ENCODE data around the gene SESN1. TPM values are rescaled to one million over a fixed set of nuclear protein-coding genes. Genes with fewer than 3 reads are reported as not detected.

SESN1 gene
- total and polyA plus RNA-seq, 3 donors from 2014 or later, result 82.0 to 152 (median 132) TPM

DNA sequence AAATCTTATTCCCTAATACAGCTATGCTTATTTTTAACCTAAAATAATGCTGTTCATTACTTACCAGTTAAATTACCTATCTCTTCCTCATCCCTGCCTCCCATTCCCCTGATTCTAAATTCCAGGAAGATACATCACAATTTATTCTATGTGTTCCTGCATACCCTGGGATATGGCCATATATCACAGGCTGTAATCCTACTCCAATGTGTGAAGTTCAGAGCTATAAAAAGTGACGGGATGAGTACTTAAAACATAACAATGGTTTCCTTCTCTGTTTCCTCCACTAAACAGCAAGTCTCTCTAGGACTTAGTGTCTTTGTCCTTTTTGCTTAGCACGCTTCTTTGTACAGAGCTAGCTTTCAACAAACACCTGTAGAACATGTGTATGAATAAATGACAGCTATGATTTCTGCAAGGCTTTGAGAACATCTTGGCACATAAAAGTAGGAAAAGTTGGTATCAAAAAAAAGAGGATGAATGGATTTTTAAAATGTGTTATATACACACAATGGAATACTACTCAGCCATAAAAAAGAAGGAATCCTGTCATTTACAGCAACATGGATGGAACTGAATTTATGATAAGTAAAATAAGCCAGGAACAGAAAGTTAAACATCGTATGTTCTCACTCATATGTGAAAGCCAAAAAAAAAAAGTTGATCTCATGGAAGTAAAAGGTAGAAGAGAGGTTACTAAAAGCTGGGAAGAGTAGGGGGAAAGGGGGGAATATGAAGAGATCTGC, 45.8 kb downstream of the SESN1 start:
- no peak for TF ChIP-seq POLR2A (IDR thresholded peaks at IDR 0.05)
- TF ChIP-seq, protein P1, sequence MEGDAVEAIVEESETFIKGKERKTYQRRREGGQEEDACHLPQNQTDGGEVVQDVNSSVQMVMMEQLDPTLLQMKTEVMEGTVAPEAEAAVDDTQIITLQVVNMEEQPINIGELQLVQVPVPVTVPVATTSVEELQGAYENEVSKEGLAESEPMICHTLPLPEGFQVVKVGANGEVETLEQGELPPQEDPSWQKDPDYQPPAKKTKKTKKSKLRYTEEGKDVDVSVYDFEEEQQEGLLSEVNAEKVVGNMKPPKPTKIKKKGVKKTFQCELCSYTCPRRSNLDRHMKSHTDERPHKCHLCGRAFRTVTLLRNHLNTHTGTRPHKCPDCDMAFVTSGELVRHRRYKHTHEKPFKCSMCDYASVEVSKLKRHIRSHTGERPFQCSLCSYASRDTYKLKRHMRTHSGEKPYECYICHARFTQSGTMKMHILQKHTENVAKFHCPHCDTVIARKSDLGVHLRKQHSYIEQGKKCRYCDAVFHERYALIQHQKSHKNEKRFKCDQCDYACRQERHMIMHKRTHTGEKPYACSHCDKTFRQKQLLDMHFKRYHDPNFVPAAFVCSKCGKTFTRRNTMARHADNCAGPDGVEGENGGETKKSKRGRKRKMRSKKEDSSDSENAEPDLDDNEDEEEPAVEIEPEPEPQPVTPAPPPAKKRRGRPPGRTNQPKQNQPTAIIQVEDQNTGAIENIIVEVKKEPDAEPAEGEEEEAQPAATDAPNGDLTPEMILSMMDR (IDR thresholded peaks at IDR 0.05), result no peak
- Histone ChIP-seq H3K27me3 (no peaks in the 10 kb centered on the region), H3K4me1 (peaks cover 23% of the 10 kb centered on the region), H3K9me3 (no peaks in the 10 kb centered on the region), H3K4me3 (no peak overlapping the region), H3K36me3 (ENCODE audit: low read depth, missing control alignments) (no peaks in the 10 kb centered on the region), H3K27ac (peak overlapping the region; percentile 32 to 79)
- WGBS, 2 donors, result 87 to 90% methylated on average over 3 of the region's 3 CpGs
- DNase-seq, result no peak
- intact Hi-C loops (cut with DNase I; ENCODE audit: low total_unique reads), result no loop called here

DNA sequence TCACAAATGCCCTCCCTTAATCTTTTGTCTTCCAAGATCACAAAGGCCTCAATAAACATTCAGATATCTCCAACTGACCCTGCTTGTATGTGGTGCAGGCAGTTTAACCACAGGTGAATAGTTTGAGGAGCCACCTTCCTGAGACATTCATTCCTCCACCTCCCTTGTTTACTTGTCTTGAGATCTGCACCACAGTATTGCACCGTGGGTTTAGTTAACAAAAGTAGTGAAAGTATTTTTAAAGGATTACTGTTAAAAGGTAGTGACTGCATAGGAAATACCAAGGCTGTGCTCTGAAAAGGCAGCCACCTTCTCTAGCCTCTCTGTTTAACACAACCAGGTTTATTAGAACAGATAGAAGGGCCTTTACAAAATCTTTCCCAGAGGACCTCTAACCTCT, 46.5 kb downstream of the SESN1 start:
- no peaks in the 10 kb centered on the region for H3K27me3 ChIP-seq
- no peak overlapping the region for H3K4me3 ChIP-seq
- TF ChIP-seq POLR2A (IDR thresholded peaks at IDR 0.05), result no peak
- no peaks in the 10 kb centered on the region for H3K9me3 ChIP-seq
- intact Hi-C loops (cut with DNase I; ENCODE audit: low total_unique reads), result no loop called here
- peak overlapping the region; percentile 32 to 68 for H3K27ac ChIP-seq
- no peaks in the 10 kb centered on the region for H3K36me3 ChIP-seq (ENCODE audit: low read depth, missing control alignments)
- H3K4me1 ChIP-seq, result peaks cover 23% of the 10 kb centered on the region
- no peak for DNase-seq
- 50 to 53% methylated on average over 1 of the region's 1 CpG for WGBS, 2 donors

DNA sequence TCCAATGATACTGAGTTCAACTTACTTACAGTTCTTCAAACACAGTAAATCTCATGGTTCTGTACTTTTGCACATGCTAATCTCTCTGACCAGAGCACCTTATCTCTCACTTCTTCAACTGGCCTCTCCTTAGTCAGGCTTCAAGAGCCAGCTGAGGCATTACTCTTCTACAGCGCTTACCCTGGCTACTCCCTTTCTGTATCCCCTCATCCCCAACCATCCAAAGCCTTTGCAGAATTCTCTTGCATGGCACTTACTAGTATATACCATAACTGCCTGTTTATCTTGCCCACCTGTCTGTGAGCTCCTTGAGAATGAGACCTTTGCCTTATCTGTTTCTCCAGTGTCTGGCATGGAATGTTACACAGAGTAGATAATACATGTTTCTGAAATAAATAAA, 49.2 kb downstream of the SESN1 start:
- no peak overlapping the region for H3K27ac ChIP-seq
- intact Hi-C loops (cut with DNase I; ENCODE audit: low total_unique reads), result no loop called here
- H3K4me3 ChIP-seq, result no peak overlapping the region
- no peaks in the 10 kb centered on the region for H3K9me3 ChIP-seq
- no peaks in the 10 kb centered on the region for H3K27me3 ChIP-seq
- H3K36me3 ChIP-seq (ENCODE audit: low read depth, missing control alignments), result no peaks in the 10 kb centered on the region
- WGBS, 2 donors, result 56 to 73% methylated on average over 1 of the region's 1 CpG
- TF ChIP-seq POLR2A (IDR thresholded peaks at IDR 0.05), result no peak
- TF ChIP-seq, protein P1 (IDR thresholded peaks at IDR 0.05), result no peak
- peaks cover 11% of the 10 kb centered on the region for H3K4me1 ChIP-seq
- DNase-seq, result no peak

DNA sequence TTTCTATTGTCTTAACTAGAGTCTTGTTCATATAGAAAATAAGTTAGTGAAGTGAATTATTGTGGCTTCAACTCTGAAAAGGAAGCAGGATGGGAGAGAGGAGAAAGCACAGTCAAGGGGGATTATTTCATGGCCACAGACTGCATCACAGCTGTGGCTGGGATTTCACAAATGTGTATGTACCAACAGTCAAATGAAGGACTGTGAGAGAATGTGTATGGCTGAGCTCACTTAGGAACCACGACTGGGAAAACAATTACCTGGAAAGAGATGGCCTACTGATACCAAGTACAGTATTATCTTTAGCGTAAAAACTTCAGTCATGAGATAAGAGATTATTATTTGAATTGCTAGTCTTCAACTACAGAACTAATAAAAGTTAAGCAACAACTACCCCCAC, 54.9 kb downstream of the SESN1 start:
- no peak for DNase-seq
- Histone ChIP-seq H3K9me3 (no peaks in the 10 kb centered on the region), H3K4me1 (no peaks in the 10 kb centered on the region), H3K27me3 (no peaks in the 10 kb centered on the region), H3K4me3 (no peak overlapping the region), H3K27ac (no peak overlapping the region), H3K36me3 (ENCODE audit: low read depth, missing control alignments) (no peaks in the 10 kb centered on the region)
- TF ChIP-seq, protein P1 (IDR thresholded peaks at IDR 0.05), result no peak
- TF ChIP-seq POLR2A (IDR thresholded peaks at IDR 0.05), result no peak
- WGBS, 2 donors, result 59 to 77% methylated on average over 2 of the region's 2 CpGs
- intact Hi-C loops (cut with DNase I; ENCODE audit: low total_unique reads), result no loop called here

DNA sequence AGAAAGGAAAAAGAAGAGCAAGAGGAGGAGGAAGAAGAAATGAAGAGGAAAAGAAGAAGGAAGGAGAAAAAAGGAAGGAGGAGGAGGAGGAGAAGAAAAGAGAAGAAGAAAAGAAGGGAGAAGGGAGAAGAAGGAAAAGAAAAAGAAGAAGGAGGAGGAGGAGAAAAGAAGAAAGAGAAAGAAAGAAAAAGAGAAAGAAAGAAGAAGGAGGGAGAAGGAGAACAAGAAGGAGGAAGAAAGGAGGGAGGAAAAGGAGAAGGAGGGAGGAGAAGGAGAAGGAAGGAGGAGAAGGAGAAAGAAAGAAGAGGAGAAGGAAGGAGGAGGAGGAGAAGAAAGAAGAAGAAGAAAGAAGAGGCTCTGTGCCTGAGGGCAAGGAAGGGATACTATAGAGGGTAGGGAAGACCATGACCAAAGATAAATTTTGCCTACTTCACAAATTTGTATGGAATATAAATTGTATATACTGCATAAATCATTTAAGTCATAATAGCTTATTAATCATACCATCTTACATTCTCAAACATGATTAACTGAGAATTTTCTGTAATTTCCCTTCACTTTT, 55.7 kb downstream of the SESN1 start:
- no peaks in the 10 kb centered on the region for H3K4me1 ChIP-seq
- no peaks in the 10 kb centered on the region for H3K27me3 ChIP-seq
- H3K27ac ChIP-seq, result no peak overlapping the region
- intact Hi-C loops (cut with DNase I; ENCODE audit: low total_unique reads), result no loop called here
- no peak overlapping the region for H3K4me3 ChIP-seq
- TF ChIP-seq POLR2A (IDR thresholded peaks at IDR 0.05), result no peak
- H3K9me3 ChIP-seq, result no peaks in the 10 kb centered on the region
- no peaks in the 10 kb centered on the region for H3K36me3 ChIP-seq (ENCODE audit: low read depth, missing control alignments)
- DNase-seq, result no peak
